Suprapubic skin (tissue), 4 donors: Measurements from ENCODE around the gene FAM186B. TPM values are rescaled to one million over a fixed set of nuclear protein-coding genes. Genes with fewer than 3 reads are reported as not detected.

Experiments used
- DNase-seq, 2 donors: peaks; one replicate each; pipeline ENCODE4 v3.0.0-alpha.2; 2019; ENCODE audit warnings: low spot score in 2 of 2
- H3K27ac ChIP-seq: fragments of 200-600 bp; sonication (generic); one replicate; pipeline ENCODE4 v1.5.1; 2019
- H3K27me3 ChIP-seq: fragments of 200-600 bp; sonication (generic); one replicate; pipeline ENCODE4 v1.5.1; 2019
- H3K36me3 ChIP-seq: fragments of 200-600 bp; sonication (generic); one replicate; pipeline ENCODE4 v1.5.1; 2019
- H3K4me1 ChIP-seq: fragments of 200-600 bp; sonication (generic); one replicate; pipeline ENCODE4 v1.5.1; 2019
- H3K4me3 ChIP-seq: fragments of 200-600 bp; sonication (generic); one replicate; pipeline ENCODE4 v1.5.1; 2019; ENCODE audit warnings: mild to moderate bottlenecking
- H3K9me3 ChIP-seq: fragments of 200-600 bp; sonication (generic); one replicate; pipeline ENCODE4 v1.5.1; 2019
- EP300 ChIP-seq: sonication (generic); formaldehyde crosslinking; IDR thresholded peaks from one replicate; pipeline ENCODE4 v1.6.1; 2017; ENCODE audit warnings: antibody characterized with exemption
- POLR2A ChIP-seq, 2 donors: fragments of 450-650 bp; IDR thresholded peaks; one replicate each; pipeline ENCODE4 v1.6.1; 2017; ENCODE audit warnings: antibody characterized with exemption in 2 of 2, mild to moderate bottlenecking in 2 of 2, moderate library complexity in 2 of 2
- POLR2AphosphoS5 ChIP-seq, 3 donors: sonication (generic); formaldehyde crosslinking; IDR thresholded peaks; one replicate each; pipeline ENCODE4 v1.6.1; 2017; ENCODE audit warnings: antibody characterized with exemption in 3 of 3
- WGBS: methylation state at CpG from one replicate; pipeline ENCODE4 v1.1.5; 2018; 5-methylcytosine and 5-hydroxymethylcytosine counted together
- total RNA-seq, 4 donors: library from RNA; depleted of rRNA; stranded (reverse); fragments of >200 nt; gene quantifications; one replicate each; pipeline ENCODE4 v1.1.0, GENCODE V29; 2016
- TF ChIP-seq, protein P1 (sequence below), 2 donors: fragments of 200-600 bp in 1 of 2; fragments of 450-650 bp in 1 of 2; sonication (generic) in 1 of 2; IDR thresholded peaks; one replicate each; pipeline ENCODE4 v1.5.1; 2016 to 2019; ENCODE audit warnings: antibody characterized with exemption in 2 of 2, mild to moderate bottlenecking in 1 of 2, moderate library complexity in 1 of 2

FAM186B gene
- total RNA-seq, 4 donors from 2014 or later = 0.44 to 1.9 (median 1.1) TPM; not detected in 1

DNA sequence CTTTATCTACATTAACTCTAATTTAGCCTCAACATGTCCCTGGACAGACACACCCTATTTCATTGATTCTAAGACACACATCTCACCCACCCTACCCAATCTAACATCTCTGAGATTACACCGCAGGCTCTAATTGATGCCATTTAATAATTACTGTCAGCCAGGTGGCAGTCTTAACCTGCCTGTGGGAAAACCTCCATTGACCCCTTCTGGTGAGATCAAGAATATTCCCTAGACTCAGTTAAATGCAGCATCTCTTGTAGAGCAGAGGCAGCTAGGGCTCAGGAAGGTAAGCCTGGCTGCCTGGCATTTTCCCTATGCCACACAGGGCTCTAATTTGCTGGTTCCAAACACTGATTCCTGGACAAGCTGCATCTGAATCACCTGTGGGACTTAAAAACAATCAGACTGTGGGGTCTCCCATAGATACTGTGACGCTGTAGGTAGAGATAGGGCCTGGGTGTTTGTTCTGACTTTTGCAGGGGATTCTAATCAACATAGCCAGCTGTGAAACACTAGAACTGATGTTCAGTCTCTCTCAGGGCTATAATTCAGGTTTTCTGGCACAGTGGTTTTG lies 51.8 kb downstream of the FAM186B start:
- Histone ChIP-seq H3K27ac (no peak overlapping the region), H3K4me3 (no peak overlapping the region), H3K4me1 (peaks cover 33% of the 10 kb centered on the region), H3K27me3 (peaks cover 14% of the 10 kb centered on the region), H3K9me3 (no peaks in the 10 kb centered on the region), H3K36me3 (peaks cover 27% of the 10 kb centered on the region)
- no peak for TF ChIP-seq POLR2A (IDR thresholded peaks at IDR 0.05)
- TF ChIP-seq, protein P1, sequence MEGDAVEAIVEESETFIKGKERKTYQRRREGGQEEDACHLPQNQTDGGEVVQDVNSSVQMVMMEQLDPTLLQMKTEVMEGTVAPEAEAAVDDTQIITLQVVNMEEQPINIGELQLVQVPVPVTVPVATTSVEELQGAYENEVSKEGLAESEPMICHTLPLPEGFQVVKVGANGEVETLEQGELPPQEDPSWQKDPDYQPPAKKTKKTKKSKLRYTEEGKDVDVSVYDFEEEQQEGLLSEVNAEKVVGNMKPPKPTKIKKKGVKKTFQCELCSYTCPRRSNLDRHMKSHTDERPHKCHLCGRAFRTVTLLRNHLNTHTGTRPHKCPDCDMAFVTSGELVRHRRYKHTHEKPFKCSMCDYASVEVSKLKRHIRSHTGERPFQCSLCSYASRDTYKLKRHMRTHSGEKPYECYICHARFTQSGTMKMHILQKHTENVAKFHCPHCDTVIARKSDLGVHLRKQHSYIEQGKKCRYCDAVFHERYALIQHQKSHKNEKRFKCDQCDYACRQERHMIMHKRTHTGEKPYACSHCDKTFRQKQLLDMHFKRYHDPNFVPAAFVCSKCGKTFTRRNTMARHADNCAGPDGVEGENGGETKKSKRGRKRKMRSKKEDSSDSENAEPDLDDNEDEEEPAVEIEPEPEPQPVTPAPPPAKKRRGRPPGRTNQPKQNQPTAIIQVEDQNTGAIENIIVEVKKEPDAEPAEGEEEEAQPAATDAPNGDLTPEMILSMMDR (IDR thresholded peaks at IDR 0.05) = peak in 1 of 2 donors; percentile 30
- DNase-seq = no peak
- WGBS = 21% methylated on average over 1 of the region's 2 CpGs

DNA sequence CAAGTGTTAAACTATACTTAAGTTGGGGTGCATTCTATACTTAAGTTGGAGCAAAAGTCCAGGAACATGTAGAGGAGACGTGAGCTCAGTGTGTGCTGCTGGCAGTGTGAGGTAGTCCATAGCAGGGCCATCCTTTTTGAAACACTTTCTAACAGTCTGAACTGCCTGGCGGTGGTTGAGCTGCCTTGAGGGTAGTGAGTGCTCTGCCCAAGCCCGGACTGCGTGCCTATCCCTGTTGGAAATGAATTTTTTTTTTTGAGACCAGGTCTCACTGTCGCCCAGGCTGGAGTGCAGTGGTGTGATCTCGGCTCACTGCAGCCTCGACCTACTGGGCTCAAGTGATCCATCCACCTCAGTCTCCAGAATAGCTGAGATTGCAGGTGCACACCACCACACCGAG lies 52.5 kb downstream of the FAM186B start:
- 60% methylated on average over 8 of the region's 8 CpGs for WGBS
- no peak for DNase-seq
- peaks cover 21% of the 10 kb centered on the region for H3K36me3 ChIP-seq
- TF ChIP-seq POLR2AphosphoS5 (IDR thresholded peaks at IDR 0.05) (no peak), EP300 (no peak), POLR2A (IDR thresholded peaks at IDR 0.05) (no peak)
- TF ChIP-seq, protein P1 (IDR thresholded peaks at IDR 0.05) = no peak
- H3K4me1 ChIP-seq = peaks cover 37% of the 10 kb centered on the region
- no peak overlapping the region for H3K27ac ChIP-seq
- H3K27me3 ChIP-seq = peaks cover 21% of the 10 kb centered on the region
- no peak overlapping the region for H3K4me3 ChIP-seq
- no peaks in the 10 kb centered on the region for H3K9me3 ChIP-seq

DNA sequence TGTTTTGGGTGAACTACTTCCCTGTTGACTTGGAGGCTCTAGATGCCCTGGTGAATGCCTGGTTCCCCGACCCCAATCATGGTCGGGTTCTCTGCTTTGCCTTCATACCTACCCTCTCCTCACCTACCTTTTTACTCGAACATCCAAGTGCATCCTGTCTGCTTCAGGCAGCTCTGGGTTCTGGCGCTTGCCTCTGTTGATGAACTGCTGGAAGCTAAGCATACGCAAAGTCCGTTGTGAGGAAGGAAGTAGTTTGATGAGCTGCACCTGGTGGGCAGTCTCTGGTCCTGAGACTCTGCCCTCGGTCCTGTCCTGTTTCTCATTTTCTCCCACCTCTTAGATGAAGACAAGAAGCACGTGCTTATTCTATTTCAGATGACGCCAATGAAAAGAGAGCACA lies 53.0 kb downstream of the FAM186B start:
- Histone ChIP-seq H3K9me3 (no peaks in the 10 kb centered on the region), H3K4me3 (no peak overlapping the region), H3K27me3 (peaks cover 25% of the 10 kb centered on the region), H3K4me1 (peaks cover 37% of the 10 kb centered on the region), H3K27ac (no peak overlapping the region), H3K36me3 (peaks cover 16% of the 10 kb centered on the region)
- TF ChIP-seq EP300 = no peak
- TF ChIP-seq, protein P1 (IDR thresholded peaks at IDR 0.05) = no peak
- DNase-seq = no peak
- whole genome bisulfite sequencing = 65% methylated on average over 9 of the region's 9 CpGs

DNA sequence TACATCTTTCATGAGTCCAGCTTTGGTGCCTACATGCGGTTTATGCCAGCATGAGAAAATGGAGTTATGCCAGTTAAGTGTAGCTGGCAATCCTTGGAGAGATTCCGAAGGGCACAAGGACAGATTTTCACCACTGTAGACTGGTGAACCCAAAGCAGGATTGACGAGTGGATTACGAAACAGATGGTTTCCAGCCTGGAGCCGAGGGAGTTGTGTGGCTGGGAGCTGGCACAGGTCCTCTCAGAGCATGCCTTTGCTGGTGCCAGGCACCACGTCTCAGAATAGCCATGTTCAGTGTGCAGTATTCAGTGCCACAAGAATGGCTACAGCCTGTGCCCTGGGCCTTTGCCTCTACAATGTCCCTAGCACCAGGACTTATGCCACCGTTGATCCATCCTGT lies 53.4 kb downstream of the FAM186B start:
- DNase-seq = no peak
- H3K4me3 ChIP-seq = no peak overlapping the region
- no peak overlapping the region for H3K27ac ChIP-seq
- no peaks in the 10 kb centered on the region for H3K9me3 ChIP-seq
- peaks cover 12% of the 10 kb centered on the region for H3K36me3 ChIP-seq
- 47% methylated on average over 7 of the region's 7 CpGs for WGBS
- peaks cover 30% of the 10 kb centered on the region for H3K27me3 ChIP-seq
- TF ChIP-seq POLR2AphosphoS5 (IDR thresholded peaks at IDR 0.05) = no peak
- no peak for TF ChIP-seq EP300
- TF ChIP-seq, protein P1 (IDR thresholded peaks at IDR 0.05) = no peak
- TF ChIP-seq POLR2A (IDR thresholded peaks at IDR 0.05) = no peak
- peaks cover 37% of the 10 kb centered on the region for H3K4me1 ChIP-seq

DNA sequence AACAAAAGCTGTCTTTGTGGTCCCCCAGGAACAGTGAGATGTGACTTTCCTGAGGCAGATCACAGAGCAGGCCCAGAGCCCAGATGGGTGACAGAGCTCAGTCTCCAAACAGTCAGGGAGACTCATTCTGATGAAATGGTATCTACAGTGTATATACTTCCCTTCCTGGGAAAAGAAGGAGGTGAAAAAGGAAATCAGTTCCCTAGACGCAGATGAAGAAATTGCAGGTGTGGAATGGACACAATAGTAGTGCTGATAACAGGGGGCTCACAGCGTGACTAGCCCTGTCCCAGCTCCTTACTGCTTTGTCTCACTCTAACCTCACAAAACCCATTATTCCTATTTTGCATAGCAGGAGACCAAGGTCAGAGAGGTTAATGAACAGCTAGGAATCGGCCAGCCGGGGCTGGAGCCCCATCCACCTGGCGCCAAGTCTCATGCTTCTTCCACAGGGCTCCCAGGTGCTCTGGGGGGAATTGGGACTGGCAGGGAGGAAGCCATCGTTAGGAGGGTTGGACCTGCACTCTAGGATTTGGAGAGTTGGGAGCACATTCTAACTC lies 54.7 kb downstream of the FAM186B start:
- Histone ChIP-seq H3K36me3 (no peaks in the 10 kb centered on the region), H3K27ac (no peak overlapping the region), H3K4me3 (no peak overlapping the region), H3K27me3 (peaks cover 33% of the 10 kb centered on the region), H3K9me3 (no peaks in the 10 kb centered on the region), H3K4me1 (peaks cover 37% of the 10 kb centered on the region)
- TF ChIP-seq EP300 = no peak
- TF ChIP-seq, protein P1 (IDR thresholded peaks at IDR 0.05) = no peak
- TF ChIP-seq POLR2A (IDR thresholded peaks at IDR 0.05) = no peak
- no peak for TF ChIP-seq POLR2AphosphoS5 (IDR thresholded peaks at IDR 0.05)
- DNase-seq = no peak
- 83% methylated on average over 5 of the region's 6 CpGs for WGBS
